ENCODE measurements around the gene PTTG1IP.

GRCh38 chr21:44904141-44904923 is 30.8 kb upstream of the PTTG1IP start:
- TF ChIP-seq POLR2AphosphoS5 (IDR thresholded peaks at IDR 0.05; ENCODE audit: low read depth, low read length) (no peak), POLR2A (IDR thresholded peaks at IDR 0.05; ENCODE audit: low read depth, low read length) (no peak), TAF1 (IDR thresholded peaks at IDR 0.05; ENCODE audit: low read depth, low read length) (no peak), SPI1 (IDR thresholded peaks at IDR 0.05; ENCODE audit: low read depth, low read length) (no peak), POU2F2 (IDR thresholded peaks at IDR 0.05; ENCODE audit: low read depth, low read length) (no peak), PAX5 (IDR thresholded peaks at IDR 0.05; ENCODE audit: insufficient read depth, low read length, severe bottlenecking) (no peak)

Data from GM12891 (cell line).